HG02571 (cell line): ENCODE results near the gene RIPK3.
"Not testable (repeated sequence)": the region's sequence is repeated elsewhere in the genome, so short reads cannot be mapped to it uniquely, and the experiment has no call there.

Experiments used
- ATAC-seq: cut with Tn5 transposase; IDR thresholded peaks from one replicate; pipeline ENCODE4 v1.9.1; 2021; ENCODE audit warnings: mild to moderate bottlenecking, moderate library complexity; ENCODE audit not compliant: unreplicated experiment

The RIPK3 gene

DNA sequence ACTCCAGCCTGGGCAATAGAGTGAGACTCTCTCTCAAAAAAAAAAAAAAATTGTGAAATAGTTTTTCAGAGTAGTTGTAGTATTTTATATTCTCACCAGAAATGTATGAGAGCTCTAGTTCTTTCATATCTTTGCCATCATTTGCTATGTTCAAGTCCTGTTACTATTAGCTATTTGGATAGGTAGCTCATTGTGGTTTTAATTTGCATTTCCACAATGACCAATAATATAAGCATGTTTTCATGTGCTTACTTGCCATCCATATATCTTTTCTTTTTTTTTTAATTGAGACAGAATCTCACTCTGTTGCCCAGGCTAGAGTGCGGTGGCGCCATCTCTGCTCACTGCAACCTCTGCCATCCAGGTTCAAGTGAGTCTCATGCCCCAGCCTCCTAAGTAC is 8.4 kb upstream of the RIPK3 start:
- no peak for ATAC-seq

DNA sequence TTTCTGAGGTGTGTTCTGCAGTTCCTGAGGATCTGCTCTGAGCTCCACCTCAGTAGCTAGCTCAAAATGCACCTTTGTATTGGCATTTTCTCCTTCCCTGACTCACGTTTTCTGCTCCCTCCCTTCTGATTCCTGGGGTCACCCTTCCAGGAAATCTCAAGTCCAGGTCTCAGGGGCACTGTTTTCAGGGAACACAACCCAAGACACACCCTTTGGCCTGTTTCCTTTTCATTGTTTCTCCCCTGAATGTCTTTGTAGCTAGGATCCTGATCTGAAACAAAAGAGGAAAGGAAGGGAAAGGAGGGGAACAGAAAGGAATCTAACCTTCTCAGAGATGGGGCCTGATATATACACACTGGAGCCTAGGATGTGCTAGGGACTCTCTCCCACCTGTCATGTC is 7.3 kb upstream of the RIPK3 start:
- no peak for ATAC-seq

- no peak for ATAC-seq
Measured at GRCh38 chr14:24343795-24344660, 4.2 kb upstream of the RIPK3 start.

DNA sequence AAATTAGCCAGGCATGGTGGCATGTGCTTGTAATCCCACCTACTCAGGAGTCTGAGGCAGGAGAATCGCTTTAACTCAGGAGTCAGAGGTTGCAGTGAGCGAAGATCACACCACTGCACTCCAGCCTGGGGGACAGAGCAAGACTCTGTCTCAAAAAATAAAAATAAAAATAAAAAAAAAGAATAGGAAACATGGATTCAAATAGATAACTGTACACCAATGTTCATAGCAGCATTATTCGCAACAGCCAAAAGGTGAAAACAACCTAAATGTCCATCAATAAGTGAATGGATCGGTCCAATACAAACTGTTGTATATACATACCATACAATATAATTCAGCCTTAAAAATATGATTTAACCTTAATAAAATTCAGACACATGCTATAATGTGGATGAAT is 3.1 kb upstream of the RIPK3 start:
- ATAC-seq: no peak

- ATAC-seq: no peak
Measured at GRCh38 chr14:24340606-24341005, 815 bp upstream of the RIPK3 start.

- ATAC-seq: no peak
Measured at GRCh38 chr14:24338843-24339242, 948 bp downstream of the RIPK3 start.

DNA sequence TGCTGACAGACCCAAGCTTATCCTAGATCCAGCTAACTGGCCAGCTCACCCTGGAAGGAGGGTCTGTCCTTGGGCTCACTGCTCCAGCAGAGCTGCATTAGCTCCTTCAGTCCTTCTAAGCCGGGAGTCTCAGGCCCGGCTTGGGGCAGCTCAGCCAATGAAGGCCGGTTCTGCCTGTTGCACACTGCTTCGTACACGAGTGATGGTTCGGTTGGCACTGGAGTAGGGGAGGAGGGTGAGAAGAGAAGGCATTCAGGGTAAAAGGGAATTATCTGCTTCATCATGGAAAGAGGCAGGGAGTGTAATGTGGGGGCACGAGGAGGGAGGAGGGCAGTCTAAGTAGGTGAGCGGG is 2.0 kb downstream of the RIPK3 start:
- no peak for ATAC-seq

- no peak for ATAC-seq
Measured at GRCh38 chr14:24337144-24337823, 2.5 kb downstream of the RIPK3 start.

DNA sequence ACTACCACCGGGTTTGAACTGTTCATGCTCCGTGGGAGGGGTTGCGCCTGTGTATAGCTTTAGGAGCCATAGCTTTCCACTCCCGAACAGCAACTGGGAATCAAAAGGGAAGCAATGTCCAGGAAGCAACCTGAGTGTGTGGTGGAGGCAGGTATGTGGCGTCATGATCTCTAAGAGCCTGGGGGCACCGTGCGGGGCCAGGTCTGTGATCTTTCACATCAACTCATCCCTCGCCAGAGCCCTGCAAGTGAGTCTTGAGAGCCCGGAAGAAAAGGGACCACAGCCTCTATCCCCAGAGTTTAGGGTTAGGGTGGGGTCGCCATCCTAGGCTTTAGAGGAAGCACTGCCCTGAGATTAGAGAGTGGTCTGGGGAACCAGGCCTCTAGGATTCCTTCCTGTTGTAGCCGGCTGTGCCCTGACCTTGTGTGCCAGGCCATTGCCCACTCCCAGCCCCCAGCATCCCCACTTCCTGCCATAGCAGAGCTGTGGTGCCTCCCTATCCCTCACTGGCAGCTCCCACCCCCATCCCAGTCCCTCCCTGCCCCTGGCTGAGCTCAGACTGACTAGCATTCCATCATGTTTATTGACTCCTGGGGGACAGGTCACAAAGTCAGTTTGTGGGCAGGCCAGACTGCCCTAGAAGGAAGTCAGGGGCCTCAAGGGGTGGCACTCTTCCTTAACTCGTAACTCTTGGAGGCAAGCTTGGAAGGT is 4.2 kb downstream of the RIPK3 start:
- no peak for ATAC-seq

DNA sequence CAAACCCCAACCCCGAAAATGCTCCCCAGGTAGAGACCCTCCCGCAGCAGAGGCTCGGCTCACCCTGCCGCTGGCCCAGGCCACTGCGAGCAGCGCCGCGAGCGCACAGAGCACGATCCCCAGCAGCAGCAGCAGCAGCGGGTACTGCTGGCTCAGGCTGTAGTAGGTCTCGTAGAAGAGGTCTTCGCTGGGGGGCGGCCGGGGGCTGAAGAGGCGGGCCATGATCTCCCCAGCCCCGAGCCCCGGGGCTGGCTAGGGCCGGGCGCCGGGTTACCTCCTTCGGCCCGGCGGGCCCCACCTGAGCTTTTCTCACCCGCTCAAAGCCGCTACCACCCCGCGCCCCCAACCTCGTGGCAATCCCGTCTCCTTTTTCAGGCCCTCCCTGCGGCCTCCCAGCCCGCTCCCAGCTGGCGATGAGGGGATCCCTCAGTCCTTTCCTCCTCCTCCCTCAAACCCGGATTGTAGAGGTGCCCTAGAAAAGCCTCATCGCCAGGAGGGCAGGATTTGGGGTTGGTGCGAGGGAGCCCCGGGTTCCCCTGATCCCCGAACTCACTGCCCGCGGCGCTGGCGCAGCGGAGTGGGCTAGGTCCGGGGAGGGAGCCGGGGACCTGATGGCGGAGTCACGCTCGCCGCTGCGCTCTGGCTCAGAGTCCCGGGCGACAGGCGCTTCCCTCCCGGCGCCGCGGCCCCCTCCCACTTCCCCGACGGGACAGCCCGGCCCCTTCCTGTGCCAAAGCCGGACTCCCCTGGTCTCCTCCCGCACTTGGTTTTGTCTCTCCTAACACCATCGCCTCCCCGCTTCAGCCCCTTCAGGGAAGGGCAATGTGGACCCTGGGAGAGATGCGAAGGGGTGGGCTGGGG is 5.1 kb downstream of the RIPK3 start, which contains the start of gene ADCY4:
Gene ADCY4, minus strand, starts transcription at position 641 of the 861 bp plus-strand sequence. Its CDS starts 419 bp downstream, at position 222.
- no peak for ATAC-seq

DNA sequence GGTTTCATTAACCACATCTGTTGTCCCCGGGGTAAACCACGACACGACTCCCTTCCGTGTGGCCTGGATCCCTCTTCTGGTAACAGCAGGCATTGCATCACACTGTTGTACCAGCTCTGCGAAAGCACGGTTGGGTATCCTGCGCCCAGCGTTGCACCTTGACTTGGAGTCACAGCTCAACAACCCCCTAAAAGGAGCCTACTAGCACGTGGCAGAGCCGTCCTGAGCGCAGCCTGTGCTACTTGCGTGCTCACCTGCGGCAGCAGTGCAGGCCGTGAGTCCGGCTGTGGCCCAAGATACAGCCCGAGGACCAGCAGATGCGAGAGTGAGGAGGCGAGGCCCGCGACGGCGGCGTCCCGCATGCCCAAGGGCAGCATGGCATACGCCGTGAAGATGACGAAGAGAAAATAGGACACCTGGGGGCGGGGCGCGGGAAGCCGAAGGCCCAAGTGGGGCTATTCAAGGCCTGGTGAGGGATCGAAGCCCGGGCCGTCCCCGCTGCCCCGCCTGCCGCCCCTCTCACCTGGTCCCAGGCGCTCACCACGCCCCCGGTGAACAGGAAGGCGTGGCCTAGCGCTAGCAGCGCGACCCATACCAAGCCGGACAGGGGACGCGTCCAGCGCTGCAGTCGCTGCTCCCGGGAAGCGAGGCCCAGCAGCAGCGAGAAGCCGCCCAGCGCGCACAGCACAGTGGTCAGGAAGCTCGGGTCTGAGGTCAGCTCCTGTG is 7.4 kb downstream of the RIPK3 start:
- ATAC-seq: peak; percentile 70

DNA sequence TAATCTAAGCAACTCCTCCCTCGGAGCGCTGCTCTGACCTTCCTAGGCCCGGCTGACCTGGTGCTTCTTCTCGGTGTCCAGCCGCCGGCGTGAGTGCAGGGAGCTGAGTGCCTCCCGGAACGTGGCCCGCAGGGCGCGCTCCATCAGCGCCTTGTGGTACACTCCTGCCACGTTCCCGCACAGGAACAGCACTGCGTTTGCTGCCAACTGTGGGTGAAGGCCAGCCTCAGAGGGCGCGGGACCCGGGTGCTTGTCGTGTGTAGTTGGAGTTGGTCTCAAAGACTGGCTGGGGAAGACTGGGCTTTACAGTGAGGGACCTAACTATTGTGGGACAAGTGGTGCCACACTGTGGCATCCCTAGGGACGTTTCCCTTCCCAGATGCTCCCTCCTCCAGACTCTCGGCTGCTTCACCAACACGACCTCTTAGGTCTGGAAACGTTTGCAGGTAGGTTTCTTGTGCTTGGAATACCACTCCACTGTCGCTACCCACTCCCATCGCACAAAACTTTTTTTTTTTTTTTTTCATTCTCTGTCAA is 8.0 kb downstream of the RIPK3 start:
- ATAC-seq: no peak

DNA sequence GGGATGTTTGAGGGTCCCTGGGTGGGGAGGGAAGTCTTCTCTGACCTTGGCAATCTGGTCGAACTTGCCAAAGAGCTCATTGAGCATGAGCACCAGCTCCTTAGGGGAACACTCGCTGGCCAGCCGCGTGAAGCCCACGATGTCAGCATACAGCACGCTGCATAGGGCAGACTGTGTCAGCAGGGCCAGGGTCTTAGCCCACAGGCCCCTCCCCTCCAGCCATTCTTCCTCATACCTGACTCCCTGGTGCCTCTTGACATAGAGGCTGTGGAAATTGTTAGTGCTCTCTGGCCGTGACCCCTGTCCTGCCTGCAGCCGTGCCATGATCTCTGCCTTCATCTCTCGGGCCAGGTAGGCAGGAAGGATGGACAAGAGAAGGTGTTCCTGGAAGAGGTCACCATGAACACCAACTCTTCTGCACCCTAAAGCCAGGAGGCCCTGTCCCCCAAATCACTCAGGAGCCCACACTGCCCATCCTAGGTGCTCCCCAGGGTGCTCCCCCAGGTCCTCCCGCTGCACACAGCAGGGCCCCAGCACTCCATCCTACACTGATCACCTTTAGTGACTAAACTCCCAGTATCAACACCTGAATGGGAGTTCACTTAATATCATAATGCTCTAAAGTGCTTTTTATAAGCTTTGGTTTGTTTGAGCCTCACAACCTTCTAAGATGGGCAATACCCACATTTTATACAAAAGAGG is 8.7 kb downstream of the RIPK3 start:
- no peak for ATAC-seq

DNA sequence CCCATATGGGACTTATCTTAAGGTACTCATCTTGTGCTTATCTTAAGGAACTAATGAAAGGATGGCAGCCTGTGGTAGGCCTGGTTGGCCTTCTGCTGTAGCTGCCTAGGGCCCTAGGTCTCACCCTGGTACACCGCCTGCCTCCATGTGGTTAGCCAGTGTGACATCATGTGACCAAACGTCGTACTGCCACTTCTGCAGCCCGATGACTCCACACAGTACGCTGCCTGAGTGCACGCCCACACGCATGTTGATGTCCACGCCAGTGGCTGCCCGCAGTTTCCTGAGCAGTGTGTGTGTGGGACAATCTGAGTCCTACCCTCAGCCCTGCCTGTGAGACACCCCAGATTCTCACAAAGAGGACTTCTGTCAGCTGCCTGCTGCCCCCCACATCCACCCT is 10.1 kb downstream of the RIPK3 start:
- ATAC-seq: no peak

DNA sequence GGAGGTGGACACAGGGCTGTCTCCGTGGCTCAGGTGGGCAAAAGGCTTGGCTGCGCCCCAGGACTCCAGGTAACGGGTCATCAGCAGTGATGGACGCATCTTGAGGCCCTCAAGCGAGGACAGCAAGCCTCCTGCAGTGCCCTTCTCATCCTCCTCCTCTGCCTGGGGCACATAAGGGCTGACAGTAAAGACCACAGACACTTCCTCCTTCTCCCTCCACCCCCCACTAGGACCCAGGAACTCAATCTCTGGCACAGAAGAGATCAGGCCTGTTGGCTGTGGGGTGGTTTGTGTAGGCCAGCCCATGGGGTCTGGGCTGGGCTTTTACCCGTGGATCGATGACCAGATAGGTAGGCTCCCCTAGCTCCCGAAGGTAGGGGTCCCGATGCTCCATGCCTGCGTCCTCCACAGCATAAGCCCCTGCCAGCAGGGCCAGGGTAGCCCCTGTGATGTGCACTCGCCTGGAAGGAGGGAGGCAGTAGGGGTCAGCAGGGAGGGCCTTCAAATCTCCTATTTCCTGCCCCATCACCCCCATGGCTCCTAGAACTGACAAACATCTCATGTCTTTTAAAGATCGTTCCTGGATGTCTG is 10.6 kb downstream of the RIPK3 start:
- ATAC-seq: no peak

GRCh38 chr14:24327914-24328313 is 11.9 kb downstream of the RIPK3 start:
- ATAC-seq: not testable (repeated sequence)

- ATAC-seq: no peak
Measured at GRCh38 chr14:24327303-24327702, 12.5 kb downstream of the RIPK3 start.

DNA sequence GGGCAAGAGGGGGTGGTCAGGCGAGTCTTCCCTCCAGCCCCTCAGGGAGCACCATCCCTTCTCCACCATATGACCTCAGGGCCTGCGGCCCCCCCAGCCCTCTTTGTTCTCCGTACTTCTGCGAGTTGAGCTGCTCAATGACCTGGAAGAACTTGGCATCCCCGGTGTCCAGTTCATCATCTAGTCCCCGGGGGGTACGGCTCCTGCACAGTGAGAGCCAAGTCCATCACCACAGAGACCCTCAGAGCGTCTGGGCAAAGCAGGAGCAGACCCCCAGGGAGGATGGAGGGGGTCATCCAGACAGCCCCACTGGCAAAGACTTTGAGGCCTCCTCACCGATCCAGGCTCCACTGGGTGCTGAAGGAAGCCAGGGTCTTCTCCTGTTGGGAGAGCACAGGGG is 13.8 kb downstream of the RIPK3 start:
- no peak for ATAC-seq

DNA sequence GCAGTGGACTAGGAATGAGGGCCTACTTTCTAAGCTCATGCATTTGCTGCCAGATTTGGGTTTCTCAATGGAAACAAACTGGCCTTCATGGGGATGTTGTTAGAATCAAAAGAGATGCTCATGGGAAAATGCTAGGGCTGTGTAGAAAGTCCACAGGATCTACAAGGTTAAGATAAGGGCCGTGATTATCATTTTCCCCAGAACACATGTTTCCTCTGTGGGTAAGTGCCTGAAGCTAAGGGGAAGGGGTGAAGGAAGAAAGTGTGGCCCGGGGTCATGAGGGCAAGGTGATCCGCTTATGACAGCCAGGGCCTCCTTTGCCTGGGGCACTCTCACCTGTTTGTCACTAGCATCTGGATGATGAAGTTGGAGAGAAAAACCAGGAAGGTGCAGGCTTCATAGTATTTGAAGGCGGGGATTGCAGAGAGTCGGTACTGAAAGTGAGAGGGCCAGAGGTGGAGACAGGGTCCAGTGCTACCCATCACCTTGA is 14.7 kb downstream of the RIPK3 start:
- no peak for ATAC-seq
